Measurements from ENCODE around the gene AKT1S1. TPM values are rescaled to one million over a fixed set of nuclear protein-coding genes. Genes with fewer than 3 reads are reported as not detected.
A peak's percentile ranks its signal among the peaks of the same experiment; 100 is the strongest.

Gene AKT1S1
- total RNA-seq, 1 donor from 2014 or later = 2.3 TPM

GRCh38 chr19:49855676-49856573, 21.2 kb downstream of the AKT1S1 start:
- Histone ChIP-seq H3K36me3 (no peaks in the 10 kb centered on the region), H3K4me2 (no peak overlapping the region), H4K20me1 (ENCODE audit: low read depth) (peaks cover 95% of the 10 kb centered on the region), H3K27ac (no peak overlapping the region), H3K9ac (no peak overlapping the region), H3F3A (ENCODE audit: low read depth) (peaks cover 80% of the 10 kb centered on the region), H3K9me3 (ENCODE audit: low read depth) (no peaks in the 10 kb centered on the region), H3K27me3 (no peaks in the 10 kb centered on the region), H2AFZ (replicated peaks) (no peak overlapping the region), H3K79me2 (ENCODE audit: low read depth) (peaks cover 51% of the 10 kb centered on the region), H3K4me1 (peaks cover 12% of the 10 kb centered on the region), H3K4me3 (no peak overlapping the region)
- no peaks in the 10 kb centered on the region for H3K9me3 Mint-ChIP-seq
- peaks cover 22% of the 10 kb centered on the region for H3K4me1 Mint-ChIP-seq
- no peak for DNase-seq (ENCODE audit: low spot score)
- peaks cover 19% of the 10 kb centered on the region for H3K36me3 Mint-ChIP-seq
- peaks cover 25% of the 10 kb centered on the region for H3K27me3 Mint-ChIP-seq (ENCODE audit: insufficient read depth, low read depth)
- no peak for TF ChIP-seq CTCF (IDR thresholded peaks at IDR 0.05)
- no peak for TF ChIP-seq EZH2 (IDR thresholded peaks at IDR 0.05)
- TF ChIP-seq EZH2phosphoT487 (IDR thresholded peaks at IDR 0.05) = no peak
- H3K4me3 Mint-ChIP-seq = peak overlapping the region; percentile 55
- H3K27ac Mint-ChIP-seq = peak overlapping the region; percentile 90

DNA sequence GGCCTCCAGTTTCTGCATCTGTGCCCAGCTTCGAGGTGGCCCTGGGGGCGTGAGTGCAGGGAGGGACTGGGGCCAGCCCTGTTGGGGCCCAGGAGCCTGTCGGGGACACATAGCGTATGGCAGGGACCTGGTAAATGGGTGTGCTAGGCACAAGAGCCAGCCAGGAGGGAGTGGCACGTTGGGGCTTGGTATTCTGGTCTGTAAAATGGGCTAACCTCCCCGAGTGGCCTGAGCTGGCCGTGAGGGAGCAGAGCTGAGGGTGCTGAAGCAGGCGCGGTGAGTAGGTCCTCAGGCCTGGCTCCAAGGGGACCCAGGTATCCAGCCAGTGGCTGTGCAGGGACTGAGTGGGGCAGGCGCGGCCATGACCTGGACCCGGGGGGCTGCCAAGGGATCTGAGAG, 21.9 kb downstream of the AKT1S1 start:
- H4K20me1 ChIP-seq (ENCODE audit: low read depth) = peaks cover 88% of the 10 kb centered on the region
- Mint-ChIP-seq H3K27me3 (ENCODE audit: insufficient read depth, low read depth) (peaks cover 25% of the 10 kb centered on the region), H3K36me3 (peaks cover 20% of the 10 kb centered on the region), H3K4me3 (peak overlapping the region; percentile 55), H3K4me1 (peaks cover 21% of the 10 kb centered on the region), H3K27ac (peak overlapping the region; percentile 90), H3K9me3 (no peaks in the 10 kb centered on the region)
- no peaks in the 10 kb centered on the region for H3K36me3 ChIP-seq
- H3F3A ChIP-seq (ENCODE audit: low read depth) = peaks cover 80% of the 10 kb centered on the region
- H2AFZ ChIP-seq (replicated peaks) = no peak overlapping the region
- no peaks in the 10 kb centered on the region for H3K9me3 ChIP-seq (ENCODE audit: low read depth)
- peaks cover 52% of the 10 kb centered on the region for H3K79me2 ChIP-seq (ENCODE audit: low read depth)
- H3K4me2 ChIP-seq = no peak overlapping the region
- H3K4me3 ChIP-seq = no peak overlapping the region
- TF ChIP-seq EZH2 (IDR thresholded peaks at IDR 0.05) (no peak), EZH2phosphoT487 (IDR thresholded peaks at IDR 0.05) (no peak), CTCF (IDR thresholded peaks at IDR 0.05) (no peak)
- DNase-seq (ENCODE audit: low spot score) = no peak
- no peaks in the 10 kb centered on the region for H3K27me3 ChIP-seq
- no peak overlapping the region for H3K9ac ChIP-seq
- peaks cover 12% of the 10 kb centered on the region for H3K4me1 ChIP-seq
- no peak overlapping the region for H3K27ac ChIP-seq

DNA sequence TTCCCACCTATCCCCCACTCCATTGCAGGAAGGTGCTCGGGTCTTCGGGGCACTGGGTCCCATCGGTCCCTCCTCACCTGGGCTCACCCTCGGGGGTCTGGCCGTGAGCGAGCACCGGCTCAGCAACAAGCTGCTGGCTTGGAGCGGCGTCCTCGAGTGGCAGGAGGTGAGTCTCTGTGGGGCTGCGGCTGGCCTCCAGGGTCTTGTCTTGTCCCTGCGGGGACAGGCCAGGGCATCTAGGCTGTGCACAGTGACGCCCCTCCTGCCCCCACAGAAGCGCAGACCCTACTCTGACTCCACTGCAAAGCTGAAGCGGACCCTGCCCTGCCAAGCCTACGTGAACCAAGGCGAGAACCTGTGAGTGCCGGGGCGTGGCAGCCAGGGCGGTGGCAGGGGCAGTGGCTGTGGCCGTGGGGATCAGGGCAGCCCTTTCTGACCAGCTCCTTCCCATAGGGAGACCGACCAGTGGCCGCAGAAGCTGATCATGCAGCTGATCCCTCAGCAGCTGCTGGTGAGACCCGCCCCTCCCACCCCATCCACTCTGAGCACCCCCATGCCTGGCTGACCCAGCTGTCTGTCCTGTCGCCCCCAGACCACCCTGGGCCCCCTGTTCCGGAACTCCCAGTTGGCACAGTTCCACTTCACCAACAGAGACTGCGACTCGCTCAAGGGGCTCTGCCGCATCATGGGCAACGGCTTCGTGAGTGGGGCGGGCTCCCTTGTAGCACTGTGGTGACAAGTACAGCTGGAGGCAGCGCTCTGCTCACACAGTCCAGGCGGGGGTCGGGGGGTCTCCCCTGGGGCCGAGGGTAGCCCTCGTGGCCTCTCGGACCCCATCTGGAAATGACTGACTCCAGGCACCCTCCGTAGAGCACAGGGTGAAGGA, 22.5 kb downstream of the AKT1S1 start:
- H3K4me1 ChIP-seq = peaks cover 12% of the 10 kb centered on the region
- no peak for DNase-seq (ENCODE audit: low spot score)
- no peaks in the 10 kb centered on the region for H3K9me3 ChIP-seq (ENCODE audit: low read depth)
- no peaks in the 10 kb centered on the region for H3K36me3 ChIP-seq
- H3K4me2 ChIP-seq = no peak overlapping the region
- Mint-ChIP-seq H3K4me3 (no peak overlapping the region), H3K27me3 (ENCODE audit: insufficient read depth, low read depth) (peaks cover 23% of the 10 kb centered on the region), H3K4me1 (peaks cover 25% of the 10 kb centered on the region), H3K36me3 (peaks cover 24% of the 10 kb centered on the region), H3K27ac (no peak overlapping the region), H3K9me3 (peaks cover 6% of the 10 kb centered on the region)
- peaks cover 82% of the 10 kb centered on the region for H4K20me1 ChIP-seq (ENCODE audit: low read depth)
- no peak overlapping the region for H2AFZ ChIP-seq (replicated peaks)
- peaks cover 80% of the 10 kb centered on the region for H3F3A ChIP-seq (ENCODE audit: low read depth)
- peaks cover 58% of the 10 kb centered on the region for H3K79me2 ChIP-seq (ENCODE audit: low read depth)
- TF ChIP-seq EZH2 (IDR thresholded peaks at IDR 0.05) = no peak
- no peak for TF ChIP-seq EZH2phosphoT487 (IDR thresholded peaks at IDR 0.05)
- TF ChIP-seq CTCF (IDR thresholded peaks at IDR 0.05) = no peak
- no peak overlapping the region for H3K4me3 ChIP-seq
- H3K27me3 ChIP-seq = no peaks in the 10 kb centered on the region
- H3K27ac ChIP-seq = no peak overlapping the region
- no peak overlapping the region for H3K9ac ChIP-seq

Measured in neural progenitor cell (in vitro differentiated cells).